ACC112 (cell line): Measurements from ENCODE around the gene ITPR2.
"Not testable (repeated sequence)": the region's sequence is repeated elsewhere in the genome, so short reads cannot be mapped to it uniquely, and the experiment has no call there.

ENCODE experiments used
- H2AFZ ChIP-seq: fragments of 200-600 bp; sonication (generic); one replicate; pipeline ENCODE4 v1.6.0; 2017; ENCODE audit warnings: antibody characterized with exemption, low read length; ENCODE audit not compliant: unreplicated experiment
- H3K27ac ChIP-seq: fragments of 200-600 bp; sonication (generic); 2 replicates; pipeline ENCODE4 v1.5.1; 2014; ENCODE audit warnings: low read depth, mild to moderate bottlenecking, antibody characterized with exemption, low read length, moderate library complexity
- H3K27me3 ChIP-seq: fragments of 200-600 bp; sonication (generic); 2 replicates; pipeline ENCODE4 v1.6.1; 2014; ENCODE audit warnings: mild to moderate bottlenecking, antibody characterized with exemption, low read length, moderate library complexity, mixed read lengths; ENCODE audit not compliant: insufficient read depth
- H3K36me3 ChIP-seq: fragments of 200-600 bp; sonication (generic); 2 replicates; pipeline ENCODE4 v1.6.1; 2016; ENCODE audit warnings: mild to moderate bottlenecking, antibody characterized with exemption, low read length, moderate library complexity, mixed read lengths; ENCODE audit not compliant: insufficient read depth
- H3K4me1 ChIP-seq: fragments of 200-600 bp; sonication (generic); one replicate; pipeline ENCODE4 v1.6.1; 2016; ENCODE audit warnings: low read length, mixed read lengths; ENCODE audit not compliant: insufficient read depth, unreplicated experiment, control insufficient read depth
- H3K4me3 ChIP-seq: fragments of 200-600 bp; sonication (generic); 2 replicates; pipeline ENCODE4 v1.5.1; 2014; ENCODE audit warnings: mild to moderate bottlenecking, low read depth, low read length
- H3K79me2 ChIP-seq: fragments of 200-600 bp; sonication (generic); one replicate; pipeline ENCODE4 v1.6.0; 2016; ENCODE audit warnings: low read length; ENCODE audit not compliant: control insufficient read depth, unreplicated experiment, insufficient read depth

Gene ITPR2

GRCh38 chr12:26608706-26609105 is 224.3 kb downstream of the ITPR2 start:
- Histone ChIP-seq H3K4me3 (no peak overlapping the region), H3K27ac (no peak overlapping the region), H3K27me3 (no peaks in the 10 kb centered on the region), H3K36me3 (no peaks in the 10 kb centered on the region), H3K79me2 (no peaks in the 10 kb centered on the region), H3K4me1 (no peaks in the 10 kb centered on the region), H2AFZ (no peak overlapping the region)

DNA sequence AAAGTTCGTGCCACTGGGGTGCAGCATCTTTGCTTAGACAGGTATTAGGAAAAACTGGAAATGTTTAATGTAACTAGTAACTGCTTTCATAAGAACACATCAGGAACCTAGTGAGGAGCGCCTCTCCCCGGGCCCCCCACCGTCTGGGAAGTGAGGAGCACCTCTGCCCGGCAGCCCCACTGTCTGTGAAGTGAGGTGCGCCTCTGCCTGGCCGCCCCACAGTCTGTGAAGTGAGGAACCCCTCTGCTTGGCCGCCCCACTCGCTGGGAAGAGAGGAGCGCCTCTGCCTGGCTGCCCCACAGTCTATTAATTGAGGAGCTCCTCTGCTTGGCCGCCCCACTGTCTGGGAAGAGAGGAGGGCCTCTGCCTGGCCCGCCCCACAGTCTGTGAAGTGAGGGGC is 224.7 kb downstream of the ITPR2 start:
- H3K27ac ChIP-seq, result no peak overlapping the region
- no peak overlapping the region for H3K4me3 ChIP-seq
- no peaks in the 10 kb centered on the region for H3K27me3 ChIP-seq
- no peaks in the 10 kb centered on the region for H3K36me3 ChIP-seq
- H3K79me2 ChIP-seq, result no peaks in the 10 kb centered on the region
- H3K4me1 ChIP-seq, result no peaks in the 10 kb centered on the region
- no peak overlapping the region for H2AFZ ChIP-seq

DNA sequence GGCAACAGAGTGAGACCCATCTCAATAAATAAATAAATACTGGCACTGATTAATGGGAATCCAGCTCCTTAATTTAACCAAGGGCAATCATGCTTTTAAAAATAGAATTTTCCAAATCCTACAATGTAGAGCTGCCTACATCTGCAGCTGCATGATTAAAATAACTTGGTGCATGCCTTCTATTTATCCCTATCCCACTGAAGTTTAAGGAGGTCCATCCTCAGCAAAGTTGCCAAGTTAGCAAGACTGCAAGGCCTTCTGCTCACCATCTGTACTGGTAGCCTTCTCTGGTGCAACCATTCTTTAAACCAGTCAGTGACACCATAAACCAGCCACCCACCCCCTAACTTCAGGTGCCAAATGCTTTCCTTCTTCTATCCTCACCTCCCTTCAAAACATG is 226.1 kb downstream of the ITPR2 start:
- no peaks in the 10 kb centered on the region for H3K79me2 ChIP-seq
- H2AFZ ChIP-seq, result no peak overlapping the region
- H3K27ac ChIP-seq, result no peak overlapping the region
- no peaks in the 10 kb centered on the region for H3K27me3 ChIP-seq
- H3K4me3 ChIP-seq, result no peak overlapping the region
- H3K4me1 ChIP-seq, result no peaks in the 10 kb centered on the region
- no peaks in the 10 kb centered on the region for H3K36me3 ChIP-seq

DNA sequence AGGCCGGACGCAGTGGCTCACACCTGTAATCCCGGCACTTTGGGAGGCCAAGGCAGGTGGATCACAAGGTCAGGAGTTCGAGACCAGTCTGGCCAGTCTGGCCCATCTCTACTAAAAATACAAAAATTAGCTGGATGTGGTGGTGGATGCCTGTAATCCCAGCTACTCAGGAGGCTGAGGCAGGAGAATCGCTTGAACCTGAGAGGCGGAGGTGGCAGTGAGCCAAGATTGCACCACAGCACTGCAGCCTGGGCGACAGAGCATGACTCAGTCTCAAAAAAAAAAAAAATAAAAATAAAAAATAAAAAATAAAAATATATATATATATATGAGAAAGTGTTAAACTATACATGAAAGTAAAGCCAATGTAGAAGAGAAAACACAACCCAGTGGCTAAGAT is 228.2 kb downstream of the ITPR2 start:
- H3K27me3 ChIP-seq, H3K27ac ChIP-seq, H3K4me3 ChIP-seq, H3K79me2 ChIP-seq, H2AFZ ChIP-seq, H3K36me3 ChIP-seq, H3K4me1 ChIP-seq: not testable (repeated sequence)

GRCh38 chr12:26599096-26599695 is 233.8 kb downstream of the ITPR2 start:
- Histone ChIP-seq H3K27me3 (no peaks in the 10 kb centered on the region), H3K36me3 (peaks cover 3% of the 10 kb centered on the region; the same call in 1 of the 2 replicates), H3K27ac (no peak overlapping the region), H3K79me2 (no peaks in the 10 kb centered on the region), H3K4me1 (no peaks in the 10 kb centered on the region), H2AFZ (no peak overlapping the region), H3K4me3 (no peak overlapping the region)

DNA sequence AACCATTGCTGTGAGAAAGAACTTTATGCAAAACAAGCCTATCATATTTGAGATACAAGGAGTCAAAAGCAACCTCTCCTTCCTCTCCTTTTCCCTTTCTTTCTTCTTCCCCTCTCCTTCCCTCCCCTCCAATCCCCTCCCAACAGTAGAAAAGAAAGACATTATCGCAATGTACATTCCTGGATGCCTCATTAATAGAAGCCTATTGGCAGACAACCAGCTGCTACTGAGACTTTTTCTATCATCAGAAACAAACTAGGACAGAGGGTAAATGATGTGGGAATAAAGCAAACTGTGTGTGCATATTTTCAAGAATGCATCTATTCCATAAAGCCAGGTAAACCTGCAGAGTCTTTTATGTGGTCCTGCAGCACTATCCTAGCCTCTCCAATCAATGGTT is 237.2 kb downstream of the ITPR2 start:
- no peak overlapping the region for H3K4me3 ChIP-seq
- no peak overlapping the region for H2AFZ ChIP-seq
- H3K27me3 ChIP-seq, result no peaks in the 10 kb centered on the region
- H3K4me1 ChIP-seq, result no peaks in the 10 kb centered on the region
- H3K79me2 ChIP-seq, result no peaks in the 10 kb centered on the region
- H3K36me3 ChIP-seq, result peaks cover 3% of the 10 kb centered on the region; the same call in 1 of the 2 replicates
- H3K27ac ChIP-seq, result no peak overlapping the region

- H3K27ac ChIP-seq, result no peak overlapping the region
- no peaks in the 10 kb centered on the region for H3K27me3 ChIP-seq
- H3K36me3 ChIP-seq, result no peaks in the 10 kb centered on the region
- no peaks in the 10 kb centered on the region for H3K79me2 ChIP-seq
- no peaks in the 10 kb centered on the region for H3K4me1 ChIP-seq
- no peak overlapping the region for H3K4me3 ChIP-seq
- no peak overlapping the region for H2AFZ ChIP-seq
These were observed 252.4 kb downstream of the ITPR2 start for GRCh38 chr12:26580619-26581018.

DNA sequence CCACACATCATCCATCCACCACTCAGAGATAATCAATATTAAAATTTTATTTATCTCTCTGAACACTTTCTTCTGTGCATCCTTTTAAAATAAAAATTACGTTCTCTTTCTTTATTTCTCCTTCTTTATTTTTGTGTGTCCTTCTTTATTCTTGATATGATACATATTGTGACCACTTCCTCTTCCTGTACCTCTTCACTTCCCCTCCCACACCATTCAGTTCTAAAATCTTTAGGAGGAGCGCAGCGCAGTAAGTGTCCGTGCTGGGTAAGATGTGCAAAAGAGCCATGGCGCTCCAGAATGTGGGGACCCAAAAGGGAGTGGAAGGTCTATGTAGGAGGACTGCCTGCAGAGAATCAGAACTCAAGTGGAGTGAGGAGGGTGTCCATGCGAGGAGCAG is 256.7 kb downstream of the ITPR2 start:
- H3K79me2 ChIP-seq, result no peaks in the 10 kb centered on the region
- no peaks in the 10 kb centered on the region for H3K36me3 ChIP-seq
- H2AFZ ChIP-seq, result no peak overlapping the region
- H3K27ac ChIP-seq, result no peak overlapping the region
- H3K27me3 ChIP-seq, result no peaks in the 10 kb centered on the region
- H3K4me1 ChIP-seq, result no peaks in the 10 kb centered on the region
- H3K4me3 ChIP-seq, result no peak overlapping the region

GRCh38 chr12:26573225-26573909 is 259.6 kb downstream of the ITPR2 start:
- Histone ChIP-seq H3K4me3 (no peak overlapping the region), H3K36me3 (no peaks in the 10 kb centered on the region), H3K27me3 (no peaks in the 10 kb centered on the region), H3K4me1 (no peaks in the 10 kb centered on the region), H3K27ac (no peak overlapping the region), H2AFZ (no peak overlapping the region), H3K79me2 (no peaks in the 10 kb centered on the region)

- no peak overlapping the region for H3K27ac ChIP-seq
- H3K36me3 ChIP-seq, result no peaks in the 10 kb centered on the region
- H3K4me1 ChIP-seq, result no peaks in the 10 kb centered on the region
- no peak overlapping the region for H2AFZ ChIP-seq
- H3K4me3 ChIP-seq, result no peak overlapping the region
- no peaks in the 10 kb centered on the region for H3K27me3 ChIP-seq
- no peaks in the 10 kb centered on the region for H3K79me2 ChIP-seq
These were observed 260.9 kb downstream of the ITPR2 start for GRCh38 chr12:26572137-26572536.

DNA sequence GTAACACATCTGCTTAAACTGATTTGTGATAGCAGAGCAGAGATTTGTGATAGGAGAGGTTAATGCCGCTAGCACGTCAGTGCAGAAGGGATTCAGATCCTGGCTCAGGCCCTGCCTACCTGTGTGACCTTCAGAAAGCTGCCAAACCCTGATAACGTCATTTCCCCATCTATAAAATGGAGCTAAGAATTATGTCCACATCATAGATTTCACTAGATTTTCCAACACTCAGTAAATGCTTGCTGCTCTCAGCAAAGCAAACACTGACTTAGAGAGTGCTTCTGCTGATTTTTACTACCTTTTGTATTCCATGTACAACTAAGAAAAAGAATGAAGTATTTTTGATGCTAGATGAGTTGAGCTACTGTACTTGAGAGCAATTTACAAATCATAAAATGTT is 261.4 kb downstream of the ITPR2 start:
- no peaks in the 10 kb centered on the region for H3K4me1 ChIP-seq
- H3K4me3 ChIP-seq, result no peak overlapping the region
- H3K27me3 ChIP-seq, result no peaks in the 10 kb centered on the region
- H3K27ac ChIP-seq, result no peak overlapping the region
- H2AFZ ChIP-seq, result no peak overlapping the region
- no peaks in the 10 kb centered on the region for H3K36me3 ChIP-seq
- no peaks in the 10 kb centered on the region for H3K79me2 ChIP-seq
